Endodermal cell (in vitro differentiated cells): Measurements from ENCODE around the gene RAP1GAP2. TPM values are rescaled to one million over a fixed set of nuclear protein-coding genes. Genes with fewer than 3 reads are reported as not detected.

Source experiments
- DNase-seq: peaks from one replicate; pipeline ENCODE4 v3.0.0-alpha.2; 2017
- H3K27ac ChIP-seq: 2 replicates; pipeline ENCODE4 v1.5.1; 2013; ENCODE audit warnings: mild to moderate bottlenecking, low read depth, low read length, moderate library complexity
- H3K27me3 ChIP-seq: 2 replicates; pipeline ENCODE4 v1.6.1; 2013; ENCODE audit warnings: mild to moderate bottlenecking, low read length, moderate library complexity; ENCODE audit not compliant: insufficient read depth, control insufficient read depth, poor library complexity, severe bottlenecking
- H3K36me3 ChIP-seq: 2 replicates; pipeline ENCODE4 v1.7.0; 2013; ENCODE audit warnings: mild to moderate bottlenecking, low read length, moderate library complexity; ENCODE audit not compliant: control insufficient read depth, insufficient read depth
- H3K4me1 ChIP-seq: one replicate; pipeline ENCODE4 v1.7.0; 2013; ENCODE audit warnings: low read length; ENCODE audit not compliant: control insufficient read depth, insufficient read depth
- H3K4me3 ChIP-seq: 2 replicates; pipeline ENCODE4 v1.5.1; 2013; ENCODE audit warnings: mild to moderate bottlenecking, low read length, moderate library complexity
- H3K9ac ChIP-seq: 2 replicates; pipeline ENCODE4 v1.6.1; 2013; ENCODE audit warnings: mild to moderate bottlenecking, low read length, moderate library complexity; ENCODE audit not compliant: poor library complexity, severe bottlenecking; ENCODE audit errors: extremely low read depth
- H3K9me3 ChIP-seq: 2 replicates; pipeline ENCODE4 v1.6.1; 2013; ENCODE audit warnings: mild to moderate bottlenecking, low read length, moderate library complexity; ENCODE audit not compliant: control insufficient read depth
- H3K27ac Mint-ChIP-seq: 2 replicates; pipeline ENCODE4 v1.8.0; 2020; ENCODE audit warnings: mixed read lengths
- H3K27me3 Mint-ChIP-seq: 2 replicates; pipeline ENCODE4 v1.8.0; 2021; ENCODE audit warnings: mild to moderate bottlenecking, mixed read lengths; ENCODE audit not compliant: insufficient read depth
- H3K36me3 Mint-ChIP-seq: 2 replicates; pipeline ENCODE4 v1.8.0; 2020; ENCODE audit warnings: low read depth, mixed read lengths
- H3K4me1 Mint-ChIP-seq: 2 replicates; pipeline ENCODE4 v1.8.0; 2020; ENCODE audit warnings: mixed read lengths
- H3K4me3 Mint-ChIP-seq: 2 replicates; pipeline ENCODE4 v1.8.0; 2020; ENCODE audit warnings: mild to moderate bottlenecking, moderate library complexity, mixed read lengths
- H3K9me3 Mint-ChIP-seq: 2 replicates; pipeline ENCODE4 v1.8.0; 2020; ENCODE audit warnings: mild to moderate bottlenecking, mixed read lengths
- WGBS, 2 experiments: methylation state at CpG; one replicate each; pipeline versions ENCODE4 v1.1.5 to v1.1.7; 2013; ENCODE audit warnings: missing lambda C conversion rate in 2 of 2, mixed read lengths in 1 of 2; ENCODE audit not compliant: insufficient coverage in 1 of 2, insufficient read length in 1 of 2; 5-methylcytosine and 5-hydroxymethylcytosine counted together
- total RNA-seq, 2 donors: library from RNA; stranded (reverse); fragmentation: NEBNext Ultra II Directional in 1 of 2; extraction: Animal tissue kit (Norgen Biotek cat#: 25700) in 1 of 2; gene quantifications; 2 replicates in 1 of 2; 3 replicates in 1 of 2; pipeline ENCODE4 v1.2.1, GENCODE V29; 2021
- TF ChIP-seq, protein P1 (sequence below): fragments of 200-600 bp; sonication (generic); conservative IDR thresholded peaks from 2 replicates; pipeline ENCODE4 v1.5.0; 2021; ENCODE audit warnings: antibody characterized with exemption, mild to moderate bottlenecking

Gene RAP1GAP2
- total RNA-seq, 2 donors from 2014 or later: 18.0 to 44.3 TPM

DNA sequence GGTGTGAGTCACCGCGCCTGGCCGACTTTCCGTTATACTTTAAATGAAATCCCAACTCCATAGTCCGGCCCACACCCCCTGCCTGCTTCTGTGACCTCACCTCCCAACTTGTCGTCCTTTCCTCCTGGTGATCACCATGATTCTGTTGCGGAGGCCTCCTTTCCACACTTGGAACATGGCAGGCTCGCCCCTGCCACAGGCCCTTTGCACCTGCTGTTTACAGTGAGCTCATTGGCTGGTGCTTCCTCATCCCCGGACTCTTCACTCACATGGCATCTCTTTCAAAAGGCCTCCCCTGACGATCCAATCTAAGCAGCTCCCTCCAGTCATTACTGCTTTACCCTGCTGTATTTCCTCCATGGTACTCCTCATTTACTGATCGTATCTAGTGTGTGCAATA, 64.6 kb downstream of the RAP1GAP2 start:
- peak overlapping the region; percentile 36 for H3K27ac Mint-ChIP-seq
- WGBS, 2 experiments: 88 to 96% methylated on average over 6 to 11 of the region's 11 CpGs
- Histone ChIP-seq H3K9me3 (no peaks in the 10 kb centered on the region), H3K4me3 (no peak overlapping the region), H3K27ac (no peak overlapping the region), H3K9ac (no peak overlapping the region), H3K27me3 (no peaks in the 10 kb centered on the region), H3K4me1 (peaks cover 8% of the 10 kb centered on the region), H3K36me3 (no peaks in the 10 kb centered on the region)
- DNase-seq: no peak
- H3K4me1 Mint-ChIP-seq: peaks cover 37% of the 10 kb centered on the region
- H3K4me3 Mint-ChIP-seq: no peak overlapping the region
- peaks cover 10% of the 10 kb centered on the region for H3K36me3 Mint-ChIP-seq
- no peaks in the 10 kb centered on the region for H3K9me3 Mint-ChIP-seq
- TF ChIP-seq, protein P1, sequence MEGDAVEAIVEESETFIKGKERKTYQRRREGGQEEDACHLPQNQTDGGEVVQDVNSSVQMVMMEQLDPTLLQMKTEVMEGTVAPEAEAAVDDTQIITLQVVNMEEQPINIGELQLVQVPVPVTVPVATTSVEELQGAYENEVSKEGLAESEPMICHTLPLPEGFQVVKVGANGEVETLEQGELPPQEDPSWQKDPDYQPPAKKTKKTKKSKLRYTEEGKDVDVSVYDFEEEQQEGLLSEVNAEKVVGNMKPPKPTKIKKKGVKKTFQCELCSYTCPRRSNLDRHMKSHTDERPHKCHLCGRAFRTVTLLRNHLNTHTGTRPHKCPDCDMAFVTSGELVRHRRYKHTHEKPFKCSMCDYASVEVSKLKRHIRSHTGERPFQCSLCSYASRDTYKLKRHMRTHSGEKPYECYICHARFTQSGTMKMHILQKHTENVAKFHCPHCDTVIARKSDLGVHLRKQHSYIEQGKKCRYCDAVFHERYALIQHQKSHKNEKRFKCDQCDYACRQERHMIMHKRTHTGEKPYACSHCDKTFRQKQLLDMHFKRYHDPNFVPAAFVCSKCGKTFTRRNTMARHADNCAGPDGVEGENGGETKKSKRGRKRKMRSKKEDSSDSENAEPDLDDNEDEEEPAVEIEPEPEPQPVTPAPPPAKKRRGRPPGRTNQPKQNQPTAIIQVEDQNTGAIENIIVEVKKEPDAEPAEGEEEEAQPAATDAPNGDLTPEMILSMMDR: no peak
- no peaks in the 10 kb centered on the region for H3K27me3 Mint-ChIP-seq

- TF ChIP-seq, protein P1: no peak
- no peaks in the 10 kb centered on the region for H3K9me3 Mint-ChIP-seq
- Histone ChIP-seq H3K9me3 (no peaks in the 10 kb centered on the region), H3K4me1 (peaks cover 7% of the 10 kb centered on the region), H3K27me3 (no peaks in the 10 kb centered on the region), H3K9ac (no peak overlapping the region), H3K27ac (no peak overlapping the region), H3K4me3 (no peak overlapping the region), H3K36me3 (no peaks in the 10 kb centered on the region)
- H3K4me3 Mint-ChIP-seq: no peak overlapping the region
- H3K27ac Mint-ChIP-seq: no peak overlapping the region
- no peak for DNase-seq
- H3K36me3 Mint-ChIP-seq: peaks cover 10% of the 10 kb centered on the region
- WGBS, 2 experiments: 92 to 100% methylated on average over 1 to 8 of the region's 8 CpGs
- peaks cover 25% of the 10 kb centered on the region for H3K4me1 Mint-ChIP-seq
- H3K27me3 Mint-ChIP-seq: no peaks in the 10 kb centered on the region
Measured at GRCh38 chr17:2862197-2862596, 66.0 kb downstream of the RAP1GAP2 start.

GRCh38 chr17:2863204-2863603, 67.0 kb downstream of the RAP1GAP2 start:
- Histone ChIP-seq H3K4me1 (peaks cover 5% of the 10 kb centered on the region), H3K27ac (no peak overlapping the region), H3K9ac (no peak overlapping the region), H3K36me3 (no peaks in the 10 kb centered on the region), H3K9me3 (no peaks in the 10 kb centered on the region), H3K27me3 (no peaks in the 10 kb centered on the region), H3K4me3 (no peak overlapping the region)
- Mint-ChIP-seq H3K4me1 (peaks cover 28% of the 10 kb centered on the region), H3K9me3 (no peaks in the 10 kb centered on the region), H3K27me3 (no peaks in the 10 kb centered on the region), H3K4me3 (no peak overlapping the region), H3K36me3 (peaks cover 10% of the 10 kb centered on the region), H3K27ac (no peak overlapping the region)
- TF ChIP-seq, protein P1: no peak
- DNase-seq: peak; percentile 48
- 97 to 100% methylated on average over 2 to 4 of the region's 4 CpGs for WGBS, 2 experiments
